NCI-H187 (cell line): ENCODE data around the gene FTO.

Source experiments
- DNase-seq, 2 experiments: peaks; one replicate each; lab custom pipeline; 2025; lab: John Stamatoyannopoulos, UW

The FTO gene

DNA sequence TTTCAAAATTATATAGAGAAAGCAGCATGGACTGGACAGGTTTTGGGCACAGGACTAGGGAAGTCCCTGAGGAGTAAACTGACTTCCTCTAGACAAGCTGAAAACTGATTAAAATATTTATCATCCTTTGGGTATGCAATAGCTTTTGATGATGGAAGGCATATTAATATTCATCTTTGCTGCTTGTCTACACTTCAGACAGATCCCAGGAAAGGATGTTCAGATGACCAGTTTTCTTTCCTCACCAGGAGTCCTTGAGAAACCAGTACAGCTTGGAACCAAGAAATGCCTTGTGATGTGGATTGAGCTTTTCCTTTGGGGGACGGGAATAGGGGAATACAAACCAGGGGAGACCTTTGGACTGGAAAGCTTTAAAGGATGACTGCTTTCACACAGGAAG, 195.5 kb downstream of the FTO start:
- no peak for DNase-seq

DNA sequence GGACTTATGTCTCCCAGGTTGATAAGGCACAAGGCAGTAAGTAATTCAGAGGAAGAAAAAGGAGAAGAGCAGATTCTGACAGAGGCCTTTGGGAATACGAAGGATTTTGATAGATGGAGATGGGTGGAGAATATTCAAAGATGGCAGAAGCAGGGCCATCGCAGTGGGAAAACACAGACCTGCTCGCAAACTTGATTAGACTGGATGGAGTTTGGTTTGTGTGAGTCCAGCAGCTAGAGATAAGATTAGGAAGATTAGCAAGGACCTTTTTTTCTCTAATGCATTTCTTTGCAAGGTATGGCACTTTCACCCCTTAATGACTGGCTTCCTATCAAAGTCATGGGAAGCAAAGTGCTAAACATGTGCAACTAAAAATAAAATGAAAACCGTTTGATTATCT, 196.7 kb downstream of the FTO start:
- DNase-seq, result no peak

DNA sequence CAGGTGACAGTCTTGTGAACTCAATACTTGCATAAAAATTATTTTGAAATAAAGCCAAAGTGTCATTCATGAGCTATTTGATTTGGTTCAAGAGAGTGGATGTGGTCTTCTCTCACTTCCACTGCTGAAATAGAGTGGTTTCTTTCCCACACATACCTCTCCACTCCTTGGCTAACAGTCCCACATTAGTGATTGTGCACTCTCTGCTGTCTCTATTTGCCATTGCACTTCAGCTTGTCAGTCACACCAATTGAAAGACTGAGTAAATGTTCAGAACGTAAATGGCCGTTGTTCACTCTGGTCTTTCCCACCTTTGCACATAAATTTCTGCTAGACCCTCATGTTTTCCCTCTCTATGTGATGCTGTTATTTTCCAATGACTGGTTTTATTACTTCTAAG, 197.5 kb downstream of the FTO start:
- DNase-seq, result peak in 1 of 2 experiments; percentile 17

DNA sequence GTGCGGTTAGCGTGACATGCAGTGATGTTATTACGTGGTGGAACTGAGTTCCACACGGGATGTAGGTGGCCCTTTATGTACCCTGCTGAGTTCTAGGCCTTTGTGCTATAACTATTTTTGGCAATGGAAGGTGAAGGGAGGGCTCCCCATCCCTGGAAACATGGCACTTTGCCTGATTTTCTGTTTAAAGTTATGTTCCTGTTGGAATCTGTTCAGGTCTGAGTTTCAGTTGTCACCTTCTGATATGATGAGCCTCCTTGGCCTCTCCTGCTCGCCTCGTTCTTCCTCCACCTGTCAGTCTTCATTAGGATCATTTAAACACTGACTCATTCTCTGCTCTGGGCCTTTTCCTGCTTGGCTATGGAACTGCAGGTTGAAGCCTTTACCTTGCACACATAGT, 200.6 kb downstream of the FTO start:
- DNase-seq, result no peak

DNA sequence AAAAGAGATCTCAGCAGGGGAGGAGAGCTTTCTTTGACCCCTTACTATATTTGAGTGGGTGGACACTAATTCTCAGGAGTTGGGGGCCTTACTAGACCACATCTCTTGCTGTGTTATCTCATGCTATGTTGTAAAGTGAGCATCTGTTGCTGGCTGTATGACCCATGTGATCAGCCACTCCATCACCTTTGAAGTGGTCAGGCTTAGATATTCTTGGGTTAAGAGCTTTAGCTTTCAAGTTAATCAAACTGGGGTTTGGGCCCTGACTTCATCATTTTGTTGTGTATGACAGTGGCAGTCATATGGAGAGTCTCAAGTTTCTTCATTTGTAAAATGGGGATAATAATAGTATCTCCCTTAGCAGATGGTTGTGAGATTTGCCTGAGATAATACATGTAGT, 201.1 kb downstream of the FTO start:
- DNase-seq, result no peak

DNA sequence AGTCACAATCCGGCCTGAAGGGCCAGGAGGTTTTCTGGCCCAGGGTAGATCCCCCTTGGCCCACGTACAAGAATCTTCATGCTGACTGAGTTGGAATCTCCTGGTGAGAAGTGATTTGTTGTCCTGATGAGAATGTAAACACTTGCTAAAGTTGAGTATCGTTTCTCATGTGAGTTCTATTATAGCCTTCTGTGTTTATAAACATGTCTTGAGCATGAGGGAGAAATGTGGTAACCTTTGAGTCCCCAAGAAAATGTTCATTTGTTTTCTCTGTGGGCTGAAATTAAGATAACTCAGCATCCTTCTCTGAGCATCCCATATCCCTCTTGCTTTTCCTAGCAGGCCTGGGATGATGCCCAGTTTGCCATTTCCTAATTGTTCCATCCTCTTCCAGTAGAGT, 204.8 kb downstream of the FTO start:
- DNase-seq, result no peak

DNA sequence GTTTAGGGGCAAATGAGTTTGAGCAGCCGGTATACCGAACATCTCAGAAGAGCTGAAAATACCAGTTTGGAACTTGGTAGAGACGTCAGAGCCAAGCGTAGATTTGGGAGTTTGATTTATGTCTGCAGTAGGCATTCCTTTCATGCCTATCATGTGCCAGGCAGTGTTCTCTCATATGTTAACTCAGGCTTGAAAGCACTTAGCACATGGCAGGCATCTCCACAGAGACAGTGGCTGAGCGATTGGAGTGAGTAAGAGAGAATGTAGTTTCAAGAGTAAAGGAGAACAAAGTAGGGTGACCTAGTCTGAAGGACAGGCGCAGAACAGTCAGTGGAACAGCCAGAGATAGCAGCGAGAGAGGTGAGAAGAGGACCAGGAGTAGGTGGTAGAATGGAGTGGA, 207.0 kb downstream of the FTO start:
- DNase-seq, result no peak

DNA sequence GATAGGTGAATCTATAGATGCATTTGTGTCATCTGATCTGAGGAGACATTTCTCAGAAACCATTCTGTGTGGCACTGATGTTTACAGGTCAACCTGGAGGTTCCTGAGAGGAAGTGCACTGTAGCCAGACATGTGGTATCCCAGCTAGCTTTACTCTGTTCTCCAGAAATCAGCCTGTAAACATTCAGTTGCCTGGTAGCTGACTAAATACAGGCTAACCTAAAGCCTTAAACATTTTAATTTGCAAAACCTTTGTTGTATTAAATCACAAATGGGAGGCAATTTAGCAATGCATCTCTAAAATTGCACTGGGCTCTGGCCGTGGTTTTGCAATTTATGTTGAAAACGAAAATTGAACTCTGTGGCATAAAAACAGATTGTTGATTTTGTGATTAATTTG, 207.6 kb downstream of the FTO start:
- DNase-seq, result no peak

DNA sequence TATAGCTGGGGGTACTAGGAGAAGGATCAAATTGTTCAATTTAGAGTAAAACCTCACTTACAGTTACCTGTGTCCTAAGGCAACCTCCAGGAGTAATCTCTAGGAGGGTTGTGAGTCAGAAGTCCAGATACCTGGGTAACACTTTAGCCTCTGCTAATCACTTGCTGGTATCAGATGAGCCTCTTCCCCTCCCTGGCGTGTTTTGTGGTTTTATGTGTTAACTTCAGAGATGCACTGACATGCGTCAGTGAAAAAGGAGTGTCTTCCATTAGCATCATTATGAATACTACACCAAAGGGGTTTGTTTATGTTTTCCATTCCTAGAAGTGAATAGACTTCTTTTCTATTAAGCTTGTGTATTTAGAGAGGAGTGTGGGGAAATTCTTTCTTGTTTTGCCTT, 208.2 kb downstream of the FTO start:
- DNase-seq, result peak; percentile 15 to 60

DNA sequence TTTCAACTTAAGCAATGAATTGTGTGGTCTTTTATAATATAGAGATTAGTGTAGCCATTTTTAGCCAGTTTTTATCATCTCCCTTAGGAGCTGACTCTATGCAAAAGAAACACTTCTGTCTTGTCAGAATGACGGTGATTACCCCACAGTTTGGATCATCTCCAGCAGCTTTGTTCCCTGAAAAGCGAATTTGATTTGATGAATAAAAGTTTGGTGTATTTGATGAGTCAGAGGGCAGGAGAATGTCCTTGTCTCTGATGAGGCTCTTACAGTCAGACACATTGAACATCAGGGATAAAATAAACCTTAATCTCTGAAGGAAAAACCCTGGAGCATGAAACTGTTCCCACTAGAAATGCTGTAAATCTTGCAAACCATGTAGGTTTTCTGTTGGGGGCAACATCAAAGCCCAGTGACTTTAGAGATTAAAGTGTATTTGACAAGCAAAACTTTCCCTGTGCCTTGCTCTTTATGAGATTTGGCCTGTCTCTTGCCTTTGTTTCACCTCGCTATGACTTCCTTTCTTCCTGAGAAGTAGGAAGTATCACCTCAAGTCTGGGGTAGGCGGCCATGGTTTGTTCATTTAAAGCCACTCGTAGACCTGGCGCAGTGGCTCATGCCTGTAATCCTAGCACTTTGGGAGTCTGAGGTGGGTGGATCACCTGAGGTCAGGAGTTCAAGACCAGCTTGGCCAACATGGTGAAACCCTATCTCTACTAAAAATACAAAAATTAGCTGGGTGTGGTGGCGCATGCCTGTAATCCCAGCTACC, 209.3 kb downstream of the FTO start:
- no peak for DNase-seq

DNA sequence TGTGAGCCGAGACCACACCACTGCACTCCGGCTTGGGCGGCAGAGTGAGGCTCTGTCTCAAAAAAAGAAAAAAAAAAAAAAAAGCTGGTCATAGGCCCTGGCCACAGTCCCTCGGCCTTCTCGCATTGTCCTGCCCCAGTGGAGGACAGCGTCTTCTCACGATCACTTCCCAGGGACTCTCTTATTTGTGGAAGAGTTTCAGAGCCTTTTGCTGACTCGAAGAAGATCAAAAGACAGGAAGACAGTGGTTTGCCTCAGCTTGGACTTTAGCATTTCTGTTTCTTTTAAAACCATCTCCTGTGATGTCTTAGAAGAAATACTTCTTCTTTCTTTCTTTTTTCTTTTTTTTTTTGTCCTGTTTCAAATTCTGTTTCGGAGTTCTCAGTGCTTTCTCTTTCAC, 210.0 kb downstream of the FTO start:
- DNase-seq, result no peak

DNA sequence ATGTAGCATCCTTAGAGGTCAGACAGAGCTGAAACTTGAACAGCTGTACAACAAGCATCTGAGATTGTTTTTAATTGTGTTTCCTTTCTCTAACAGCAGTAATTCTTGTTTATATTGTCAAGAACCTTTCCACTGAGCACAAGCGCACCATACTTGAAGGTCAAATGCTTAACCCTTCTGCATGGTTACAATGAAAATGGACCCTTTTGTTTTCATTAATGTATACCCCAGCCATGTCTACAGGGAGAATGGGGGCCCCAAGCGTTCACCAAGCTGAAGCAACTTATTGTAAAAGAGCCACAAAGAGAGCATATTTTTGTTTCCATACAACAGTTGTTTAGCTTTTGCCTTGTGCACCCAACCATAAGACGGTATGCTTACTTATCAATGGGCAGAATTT, 210.8 kb downstream of the FTO start:
- no peak for DNase-seq

DNA sequence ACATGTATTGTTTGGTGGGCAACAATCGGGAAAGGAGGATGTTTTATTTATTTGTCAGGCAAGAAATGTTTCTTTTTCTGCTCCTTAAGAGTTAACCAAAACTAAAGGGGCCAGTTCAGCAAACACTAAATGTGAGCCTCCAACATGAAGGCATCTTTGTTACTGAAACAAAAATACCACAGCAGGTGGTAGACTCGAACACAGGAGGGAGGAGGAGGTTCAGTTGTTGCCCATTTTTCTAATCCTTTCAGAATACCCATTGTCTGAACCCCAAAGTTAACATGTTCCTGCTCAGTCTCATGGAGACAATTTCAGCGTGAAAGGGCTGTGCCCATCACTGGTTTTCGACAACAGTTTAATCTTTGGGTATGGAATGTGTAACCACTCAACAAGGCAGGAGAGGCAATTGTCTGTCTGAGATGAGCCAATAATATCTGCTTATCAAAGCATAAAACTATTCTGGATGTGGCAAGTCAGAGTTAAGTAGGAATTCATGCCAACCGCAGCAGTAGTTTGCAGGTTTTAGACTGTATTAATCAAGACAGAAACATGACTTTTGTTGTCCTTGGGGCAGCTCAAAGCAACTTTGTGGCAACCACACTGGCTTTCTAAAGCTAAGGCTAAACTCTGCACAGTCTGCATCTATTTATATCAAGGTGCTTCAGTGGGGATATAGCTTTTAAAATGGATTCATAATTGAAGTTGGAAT, 211.7 kb downstream of the FTO start:
- DNase-seq, result no peak

DNA sequence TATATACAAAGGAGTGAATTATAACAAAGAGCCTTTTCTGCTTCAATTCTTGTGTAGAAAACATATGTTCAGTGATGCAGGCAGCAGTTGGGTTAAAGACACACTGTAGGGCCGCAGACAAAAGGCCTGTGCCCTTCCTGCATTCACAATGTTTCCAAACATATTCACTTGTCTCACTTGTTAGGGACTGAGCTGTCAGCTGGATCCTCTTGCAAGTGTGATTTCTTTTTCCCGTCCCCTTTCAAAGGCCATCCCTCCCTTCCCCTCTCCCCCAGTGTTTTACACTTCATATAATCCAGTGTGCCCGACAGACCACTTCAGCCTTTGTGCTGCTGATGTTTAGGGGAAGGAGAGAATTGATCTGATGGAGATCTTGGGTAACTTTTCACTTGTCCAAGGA, 217.0 kb downstream of the FTO start:
- DNase-seq, result no peak

DNA sequence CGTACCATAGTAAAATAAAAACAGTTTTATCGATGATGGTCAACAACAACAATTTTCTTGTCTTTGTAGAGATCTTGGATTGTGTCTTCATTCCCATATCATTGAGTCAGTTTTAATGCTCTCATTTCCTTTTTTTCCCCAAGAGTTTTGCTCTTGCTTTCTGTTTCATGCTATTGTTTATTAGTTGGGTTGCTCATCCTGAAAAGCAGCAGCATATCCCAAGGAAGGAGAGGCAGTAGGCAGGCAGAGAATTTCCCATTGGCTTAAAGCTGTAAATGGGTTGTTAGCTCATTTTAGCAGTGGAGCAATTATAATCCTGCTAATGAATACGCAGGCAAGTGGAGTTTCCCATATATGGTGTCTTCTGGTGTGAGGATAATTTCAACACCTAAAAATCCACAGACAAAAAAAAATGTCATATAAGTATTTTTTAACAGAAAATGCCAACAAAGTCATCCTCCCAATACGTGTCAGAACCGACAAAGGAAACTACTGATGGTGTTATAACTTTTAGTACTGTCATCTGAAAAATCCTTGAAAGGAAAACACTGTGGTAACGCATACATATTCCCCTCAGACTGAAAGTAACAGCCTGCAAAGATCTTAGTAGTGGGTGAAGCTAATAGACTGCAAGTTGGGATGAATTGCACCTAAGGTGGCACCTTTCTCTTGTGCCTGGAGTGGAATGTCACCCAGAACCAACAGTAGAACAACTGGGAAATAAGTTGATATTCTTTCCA, 218.3 kb downstream of the FTO start:
- no peak for DNase-seq

DNA sequence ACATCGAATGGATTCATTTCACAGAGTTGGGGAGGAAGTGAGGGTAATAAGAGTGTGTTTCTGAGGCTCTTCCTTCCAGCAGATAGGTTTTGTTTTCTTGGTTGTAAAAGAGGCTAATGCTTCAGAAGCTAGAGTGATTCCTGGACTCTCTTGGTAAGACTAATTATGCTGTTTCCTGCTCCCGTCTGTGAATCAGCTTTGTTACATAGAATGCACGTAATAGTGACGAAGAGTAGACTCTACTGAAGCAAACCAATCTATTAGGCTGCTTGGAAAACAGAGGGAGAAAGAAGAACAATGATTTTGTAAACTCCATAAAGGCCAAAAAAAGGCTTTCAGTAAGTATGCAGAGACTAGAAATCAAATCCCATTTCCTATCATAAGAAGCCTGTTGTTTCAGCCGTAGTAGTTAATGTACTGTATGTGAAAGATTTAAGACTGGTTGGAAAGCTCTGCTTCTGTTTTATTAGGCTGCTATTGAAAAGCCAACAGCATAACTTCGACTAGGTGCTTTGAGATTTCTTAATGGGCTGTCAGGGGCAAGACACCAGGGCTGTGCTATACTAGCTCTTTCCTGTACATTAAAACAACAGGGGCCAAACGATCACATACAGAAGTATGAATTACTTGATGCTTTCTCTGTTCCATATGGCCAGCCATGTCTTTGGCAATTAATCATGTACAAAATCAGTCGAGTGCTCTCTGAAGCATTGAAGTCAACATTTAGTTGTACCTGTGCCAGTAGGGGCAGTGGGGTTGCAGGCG, 219.0 kb downstream of the FTO start:
- DNase-seq, result no peak

DNA sequence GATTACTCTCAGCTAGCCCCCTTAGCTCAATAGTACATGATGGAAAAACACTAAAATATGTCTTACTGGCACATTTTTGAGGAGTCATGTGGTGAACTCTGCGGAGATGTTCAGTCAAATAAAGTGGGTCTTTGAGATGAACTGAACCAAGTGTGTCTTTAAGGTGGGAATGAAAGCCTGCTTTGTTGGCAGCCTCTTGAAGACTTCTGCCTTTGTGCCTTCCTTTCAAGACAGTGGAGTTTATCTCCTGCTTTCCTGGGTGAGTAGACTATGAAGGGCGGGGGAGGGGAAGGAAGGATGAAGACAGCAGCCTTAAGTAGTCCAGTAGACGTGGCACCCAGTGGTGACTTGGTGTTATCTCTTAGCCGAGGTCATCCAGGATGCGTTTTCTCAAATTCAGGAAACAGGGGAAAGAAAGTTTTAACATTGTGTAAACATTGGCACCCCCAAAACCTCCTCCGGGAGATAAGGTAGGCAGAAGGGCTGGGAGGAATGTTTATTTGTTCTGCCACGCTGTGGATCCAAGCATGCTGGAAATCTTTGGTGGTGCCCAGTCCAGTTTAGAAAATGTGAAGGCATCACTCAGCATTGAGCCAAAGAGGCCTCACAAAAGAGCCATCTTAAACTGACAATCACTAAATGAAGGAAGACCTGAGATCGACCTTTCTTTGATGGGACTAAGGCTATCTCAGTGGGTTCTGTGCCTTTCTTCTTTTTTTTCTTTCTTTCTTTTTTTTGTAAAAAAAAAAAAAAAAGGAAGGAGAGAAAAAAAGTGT, 220.6 kb downstream of the FTO start:
- no peak for DNase-seq

DNA sequence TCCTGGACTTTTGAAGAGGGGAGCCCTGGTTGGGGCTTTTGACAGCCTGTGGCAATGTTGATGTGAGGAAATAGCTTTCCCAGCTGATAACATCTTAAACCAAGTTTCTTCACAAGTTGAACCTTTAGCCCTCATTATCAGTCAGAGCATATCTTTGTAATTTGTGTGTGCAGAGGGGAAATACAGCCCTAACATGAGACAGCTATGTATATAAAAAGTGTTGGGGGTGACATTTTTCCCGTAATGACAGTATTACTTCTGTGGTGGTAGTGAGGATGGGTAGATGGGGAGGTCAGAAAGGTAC, 221.1 kb downstream of the FTO start:
- no peak for DNase-seq

DNA sequence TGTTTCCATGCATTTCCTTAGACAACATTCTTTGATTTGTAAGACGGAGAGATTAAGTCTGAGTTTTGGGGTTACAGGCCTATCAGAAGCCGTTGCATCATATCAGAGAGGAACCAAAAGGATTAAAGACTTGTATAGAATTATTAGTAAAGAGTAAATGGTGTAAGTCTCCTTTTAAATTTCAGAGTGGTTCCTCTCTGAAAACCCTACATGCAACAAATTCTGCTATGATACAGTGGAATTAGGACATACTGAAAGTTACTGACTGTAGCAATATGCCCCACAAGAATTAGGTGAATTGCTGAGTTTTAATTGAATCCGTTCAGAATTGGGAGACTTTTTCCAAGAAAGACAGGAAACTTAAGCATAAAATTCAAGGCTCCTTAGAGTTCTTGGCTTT, 221.6 kb downstream of the FTO start:
- no peak for DNase-seq

DNA sequence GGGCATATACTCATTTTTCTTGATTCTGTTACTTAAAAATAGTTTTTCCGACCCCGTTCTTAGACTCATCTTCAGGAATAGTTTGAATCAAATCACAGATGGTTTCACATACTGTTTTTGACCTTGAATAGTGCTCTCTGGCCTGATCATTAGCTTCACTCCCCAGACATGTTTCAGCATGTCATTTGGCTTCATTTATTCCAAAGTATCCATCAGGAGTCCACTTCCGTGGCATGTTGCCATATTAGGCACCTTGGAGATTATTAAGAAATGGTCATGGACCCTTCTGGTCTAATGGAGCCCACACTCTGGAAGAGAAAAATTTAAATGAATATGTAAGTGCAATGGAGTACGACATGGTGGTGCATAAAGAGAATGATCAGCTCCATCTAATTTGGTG, 222.3 kb downstream of the FTO start:
- DNase-seq, result no peak

DNA sequence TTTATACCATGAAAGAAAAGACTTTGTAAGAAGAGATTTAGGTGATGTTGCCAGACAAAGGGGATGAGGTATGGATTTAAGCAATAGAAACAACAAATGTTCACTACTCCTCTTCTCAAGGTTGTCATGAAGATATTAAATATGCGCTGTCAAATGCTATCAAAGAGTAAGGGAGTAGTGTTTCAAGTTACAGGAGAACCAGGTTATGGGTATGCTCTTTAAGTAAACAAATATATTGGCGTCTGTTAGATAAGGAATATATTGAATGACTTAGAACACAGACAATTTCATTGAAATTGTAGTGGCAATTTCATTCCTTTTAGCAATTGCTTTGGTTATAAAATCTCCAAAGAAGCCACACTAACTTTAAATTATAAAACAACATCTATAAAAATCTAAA, 229.0 kb downstream of the FTO start:
- DNase-seq, result no peak

DNA sequence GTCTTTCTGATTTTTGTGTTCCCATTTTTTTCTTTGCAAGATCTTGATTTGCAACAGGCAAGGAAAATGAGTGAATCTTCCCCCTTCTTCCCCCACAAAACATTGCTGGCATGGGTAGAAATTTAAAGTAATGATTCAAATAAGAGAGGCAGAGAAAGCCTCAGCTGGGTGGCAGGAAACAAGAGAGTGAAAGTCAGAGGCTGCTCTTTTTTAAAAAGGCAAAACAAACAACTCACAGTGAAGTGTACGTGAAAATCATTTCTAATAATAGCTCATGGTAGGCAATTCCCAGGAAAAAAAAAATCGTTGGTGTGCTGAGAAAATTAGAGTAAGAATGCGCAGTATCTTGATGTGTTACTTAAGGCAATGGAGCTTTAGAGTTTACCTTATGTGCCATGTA, 229.5 kb downstream of the FTO start:
- DNase-seq, result no peak
